Vagina (tissue), 2 donors: ENCODE data around the gene HOXD4. TPM values are rescaled to one million over a fixed set of nuclear protein-coding genes. Genes with fewer than 3 reads are reported as not detected.

Experiments
- DNase-seq, 2 donors: peaks; one replicate each; pipeline ENCODE4 v3.0.0-alpha.2; 2017; ENCODE audit errors: extremely low spot score in 2 of 2
- H3K27ac ChIP-seq: fragments of 200-600 bp; sonication (generic); one replicate; pipeline ENCODE4 v1.5.1; 2019
- H3K27me3 ChIP-seq: fragments of 200-600 bp; sonication (generic); one replicate; pipeline ENCODE4 v1.5.1; 2019
- H3K36me3 ChIP-seq, 2 donors: fragments of 200-600 bp; sonication (generic); one replicate each; pipeline ENCODE4 v1.5.1; 2017 to 2019
- H3K4me1 ChIP-seq: fragments of 200-600 bp; sonication (generic); one replicate; pipeline ENCODE4 v1.5.1; 2019
- H3K4me3 ChIP-seq, 2 donors: fragments of 200-600 bp; sonication (generic); 1 replicate in 1 of 2; 2 replicates in 1 of 2; pipeline ENCODE4 v1.5.1; 2016 to 2019
- H3K9me3 ChIP-seq: fragments of 200-600 bp; sonication (generic); one replicate; pipeline ENCODE4 v1.5.1; 2019
- POLR2A ChIP-seq, 2 donors: fragments of 450-650 bp; IDR thresholded peaks; one replicate each; pipeline ENCODE4 v1.6.1; 2017; ENCODE audit warnings: antibody characterized with exemption in 2 of 2, mild to moderate bottlenecking in 2 of 2, moderate library complexity in 2 of 2
- POLR2AphosphoS5 ChIP-seq, 2 donors: sonication (generic); formaldehyde crosslinking; IDR thresholded peaks; one replicate each; pipeline ENCODE4 v1.9.0; 2017; ENCODE audit warnings: antibody characterized with exemption in 2 of 2, mild to moderate bottlenecking in 2 of 2, low read depth in 1 of 2; ENCODE audit not compliant: insufficient read depth in 1 of 2
- intact Hi-C: fragments of 100-400 bp; cut with DNase I; formaldehyde crosslinking; loops from one replicate; pipeline ENCODE4 v1.15.1; 2023
- total RNA-seq: library from RNA; depleted of rRNA; stranded (reverse); fragments of >200 nt; gene quantifications from one replicate; pipeline ENCODE4 v1.2.3, GENCODE V29; 2016
- TF ChIP-seq, protein P1 (sequence below), 3 experiments: fragments of 450-650 bp in 2 of 3; fragments of 200-600 bp in 1 of 3; sonication (generic) in 1 of 3; IDR thresholded peaks; one replicate each; pipeline ENCODE4 v1.5.1; 2017 to 2019; ENCODE audit warnings: antibody characterized with exemption in 3 of 3, mild to moderate bottlenecking in 2 of 3, moderate library complexity in 2 of 3

Gene HOXD4
- total RNA-seq, 1 donor from 2014 or later: 4.9 TPM

GRCh38 chr2:176156301-176156806, 5.0 kb downstream of the HOXD4 start:
- H3K27me3 ChIP-seq: peaks cover 15% of the 10 kb centered on the region
- DNase-seq: no peak

DNA sequence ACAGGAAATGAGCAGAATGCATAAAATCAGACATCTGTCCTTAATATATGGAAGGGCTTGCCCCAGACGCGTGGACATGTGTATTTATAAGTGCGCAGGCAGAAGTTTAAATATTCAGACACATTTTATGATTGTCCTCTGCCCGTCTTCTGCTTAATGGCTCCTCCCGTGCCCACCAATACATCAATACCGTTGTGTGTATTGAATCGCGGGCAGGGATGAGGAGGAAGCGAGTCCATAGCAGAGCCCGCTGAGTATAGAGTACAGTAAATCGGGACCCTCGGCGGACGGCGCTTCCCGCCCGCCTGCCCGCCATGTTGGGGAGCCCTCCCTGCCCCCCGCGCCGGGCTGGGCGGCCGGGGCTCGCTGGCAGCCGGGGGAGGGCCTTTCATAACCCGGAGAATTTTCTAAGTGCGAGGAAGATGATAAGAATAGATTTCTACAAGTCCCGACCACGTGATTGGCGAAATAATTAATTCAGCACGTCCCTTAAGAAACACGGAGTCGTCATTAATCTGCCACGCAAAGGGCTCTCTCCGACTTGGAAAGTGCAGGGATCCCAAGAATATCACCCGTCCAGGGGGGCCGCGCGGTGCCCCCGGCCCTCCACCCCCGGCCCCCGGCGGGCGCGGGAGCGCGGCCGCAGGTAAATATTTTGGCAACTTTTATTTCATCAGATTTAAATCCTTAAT, 5.6 kb downstream of the HOXD4 start, which contains the start of gene HOXD3:
Gene HOXD3, plus strand, starts transcription at position 501 of the 692 bp plus-strand sequence. CDS start 11,808 bp downstream, outside the sequence.
- intact Hi-C loops: no loop called here
- no peak for TF ChIP-seq POLR2A (IDR thresholded peaks at IDR 0.05)
- TF ChIP-seq POLR2AphosphoS5 (IDR thresholded peaks at IDR 0.05; ENCODE audit: insufficient read depth in 1 of 2, low read depth in 1 of 2): no peak
- TF ChIP-seq, protein P1, sequence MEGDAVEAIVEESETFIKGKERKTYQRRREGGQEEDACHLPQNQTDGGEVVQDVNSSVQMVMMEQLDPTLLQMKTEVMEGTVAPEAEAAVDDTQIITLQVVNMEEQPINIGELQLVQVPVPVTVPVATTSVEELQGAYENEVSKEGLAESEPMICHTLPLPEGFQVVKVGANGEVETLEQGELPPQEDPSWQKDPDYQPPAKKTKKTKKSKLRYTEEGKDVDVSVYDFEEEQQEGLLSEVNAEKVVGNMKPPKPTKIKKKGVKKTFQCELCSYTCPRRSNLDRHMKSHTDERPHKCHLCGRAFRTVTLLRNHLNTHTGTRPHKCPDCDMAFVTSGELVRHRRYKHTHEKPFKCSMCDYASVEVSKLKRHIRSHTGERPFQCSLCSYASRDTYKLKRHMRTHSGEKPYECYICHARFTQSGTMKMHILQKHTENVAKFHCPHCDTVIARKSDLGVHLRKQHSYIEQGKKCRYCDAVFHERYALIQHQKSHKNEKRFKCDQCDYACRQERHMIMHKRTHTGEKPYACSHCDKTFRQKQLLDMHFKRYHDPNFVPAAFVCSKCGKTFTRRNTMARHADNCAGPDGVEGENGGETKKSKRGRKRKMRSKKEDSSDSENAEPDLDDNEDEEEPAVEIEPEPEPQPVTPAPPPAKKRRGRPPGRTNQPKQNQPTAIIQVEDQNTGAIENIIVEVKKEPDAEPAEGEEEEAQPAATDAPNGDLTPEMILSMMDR (IDR thresholded peaks at IDR 0.05): no peak
- Histone ChIP-seq H3K4me1 (peaks cover 30% of the 10 kb centered on the region), H3K4me3 (no peak within 1 kb of the TSS), H3K36me3 (no peaks in the 10 kb centered on the region), H3K27ac (no peak within 1 kb of the TSS), H3K27me3 (peaks cover 15% of the 10 kb centered on the region), H3K9me3 (no peaks in the 10 kb centered on the region)
- DNase-seq: no peak

More at GRCh38 chr2:176156301-176156806, 5.0 kb downstream of the HOXD4 start:
- no peaks in the 10 kb centered on the region for H3K9me3 ChIP-seq
- H3K4me3 ChIP-seq: no peak overlapping the region
- intact Hi-C loops: no loop called here
- no peaks in the 10 kb centered on the region for H3K36me3 ChIP-seq
- H3K27ac ChIP-seq: no peak overlapping the region
- TF ChIP-seq, protein P1 (IDR thresholded peaks at IDR 0.05): no peak
- TF ChIP-seq POLR2AphosphoS5 (IDR thresholded peaks at IDR 0.05; ENCODE audit: insufficient read depth in 1 of 2, low read depth in 1 of 2): no peak
- TF ChIP-seq POLR2A (IDR thresholded peaks at IDR 0.05): no peak
- H3K4me1 ChIP-seq: peaks cover 30% of the 10 kb centered on the region

GRCh38 chr2:176157499-176158185, 6.3 kb downstream of the HOXD4 start:
- intact Hi-C loops: no loop called here
- no peaks in the 10 kb centered on the region for H3K36me3 ChIP-seq
- TF ChIP-seq, protein P1 (IDR thresholded peaks at IDR 0.05): no peak
- no peak for TF ChIP-seq POLR2A (IDR thresholded peaks at IDR 0.05)
- H3K9me3 ChIP-seq: no peaks in the 10 kb centered on the region
- no peak overlapping the region for H3K4me3 ChIP-seq
- H3K27me3 ChIP-seq: peaks cover 15% of the 10 kb centered on the region
- no peak for DNase-seq
- H3K4me1 ChIP-seq: peaks cover 30% of the 10 kb centered on the region
- no peak overlapping the region for H3K27ac ChIP-seq

DNA sequence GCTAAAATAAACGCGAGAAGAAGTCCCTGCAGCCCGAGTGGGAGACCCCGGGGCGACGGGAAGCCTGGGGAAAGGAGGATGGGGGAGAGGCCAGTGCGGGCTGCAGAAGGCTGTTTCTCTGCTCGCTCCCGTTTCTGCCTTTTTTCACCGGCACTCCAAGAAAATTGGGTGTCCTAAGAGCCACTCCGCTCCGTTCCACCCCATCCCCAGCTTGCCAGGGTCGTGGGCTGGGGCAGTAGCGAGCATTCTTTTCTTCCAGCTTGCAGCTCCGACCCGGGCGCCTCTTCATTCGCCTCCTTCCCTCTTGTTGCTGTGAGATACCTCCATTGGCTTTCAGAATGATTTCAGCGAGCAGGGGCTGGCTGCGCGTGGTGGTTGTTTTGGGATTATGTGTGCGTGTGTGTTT, 6.8 kb downstream of the HOXD4 start:
- no peak for DNase-seq
- H3K4me3 ChIP-seq: no peak overlapping the region
- no peak overlapping the region for H3K27ac ChIP-seq
- no peaks in the 10 kb centered on the region for H3K9me3 ChIP-seq
- TF ChIP-seq, protein P1 (IDR thresholded peaks at IDR 0.05): no peak
- no peak for TF ChIP-seq POLR2A (IDR thresholded peaks at IDR 0.05)
- no peak for TF ChIP-seq POLR2AphosphoS5 (IDR thresholded peaks at IDR 0.05; ENCODE audit: insufficient read depth in 1 of 2, low read depth in 1 of 2)
- intact Hi-C loops: no loop called here
- peaks cover 15% of the 10 kb centered on the region for H3K27me3 ChIP-seq
- H3K4me1 ChIP-seq: peaks cover 30% of the 10 kb centered on the region
- H3K36me3 ChIP-seq: no peaks in the 10 kb centered on the region
